ENCODE data around the gene ATG12. TPM values are rescaled to one million over a fixed set of nuclear protein-coding genes. Genes with fewer than 3 reads are reported as not detected.
A peak's percentile ranks its signal among the peaks of the same experiment; 100 is the strongest.
"Not testable (repeated sequence)": the region's sequence is repeated elsewhere in the genome, so short reads cannot be mapped to it uniquely, and the experiment has no call there.

Gene ATG12
- total RNA-seq (ENCODE audit: unreplicated experiment) = 67.3 TPM
- long read RNA-seq, full-length matches to known transcripts = 52 of 53 reads
- long read RNA-seq, partial matches to known transcripts = 0 of 53 reads
- long read RNA-seq, other reads (novel, unspliced or antisense) = 1 of 53 reads

DNA sequence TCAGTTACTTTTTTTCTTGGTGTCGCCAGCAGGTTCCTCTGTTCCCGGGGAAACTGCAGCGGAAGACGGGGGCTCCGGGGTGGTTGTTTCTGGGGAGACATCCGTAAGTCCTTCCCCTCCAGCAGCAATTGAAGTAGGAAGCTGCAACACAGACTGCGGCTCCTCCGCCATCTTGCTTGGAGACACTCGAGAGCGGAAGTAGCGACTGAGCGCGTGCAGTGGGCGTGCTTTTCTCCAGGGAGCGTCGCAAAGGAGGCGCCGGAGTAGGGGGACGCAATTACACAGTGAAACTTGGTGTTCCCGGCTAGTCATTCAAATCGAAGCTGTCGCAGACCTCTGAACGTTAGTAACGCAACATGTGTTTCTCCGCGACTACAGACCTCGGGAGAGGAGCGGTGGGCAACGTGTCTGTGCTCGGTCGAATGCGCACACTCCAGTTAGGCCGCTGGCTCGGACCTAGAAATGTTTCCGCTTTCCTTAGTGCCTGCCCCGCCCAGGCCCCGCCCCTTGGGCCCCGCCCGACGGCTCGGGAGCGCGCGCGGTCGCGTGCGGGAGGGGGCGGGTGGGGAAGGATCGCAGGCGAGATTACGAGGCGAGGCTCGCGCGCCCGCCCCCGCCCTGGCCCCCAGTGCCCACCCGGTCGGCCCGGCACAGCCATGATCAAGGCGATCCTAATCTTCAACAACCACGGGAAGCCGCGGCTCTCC lies at the start of gene ATG12, which contains the start of gene AP3S1:
Gene ATG12, minus strand, starts transcription at position 184 of the 707 bp plus-strand sequence. Its CDS starts 13 bp downstream, at position 171.
Gene AP3S1, plus strand, starts transcription at position 554 of the 707 bp plus-strand sequence. Its CDS starts 103 bp downstream, at position 657.
- Mint-ChIP-seq H3K4me1 (ENCODE audit: low read depth, unreplicated experiment) (peaks cover 35% of the 10 kb centered on the region), H3K27me3 (ENCODE audit: unreplicated experiment) (peaks cover 2% of the 10 kb centered on the region), H3K4me3 (ENCODE audit: unreplicated experiment) (peak within 1 kb of the TSS; percentile 98), H3K36me3 (ENCODE audit: unreplicated experiment) (no peaks in the 10 kb centered on the region), H3K27ac (ENCODE audit: unreplicated experiment) (peak within 1 kb of the TSS; percentile 98), H3K9me3 (ENCODE audit: unreplicated experiment) (peaks cover 11% of the 10 kb centered on the region)
- TF ChIP-seq CTCF (IDR thresholded peaks at IDR 0.05; ENCODE audit: partially characterized antibody, unreplicated experiment) = no peak
- DNase-seq = peak; percentile 90

GRCh38 chr5:115888027-115888426 lies 46.7 kb upstream of the ATG12 start:
- Mint-ChIP-seq H3K27ac (ENCODE audit: unreplicated experiment) (no peak overlapping the region), H3K9me3 (ENCODE audit: unreplicated experiment) (peaks cover 2% of the 10 kb centered on the region), H3K36me3 (ENCODE audit: unreplicated experiment) (no peaks in the 10 kb centered on the region), H3K4me3 (ENCODE audit: unreplicated experiment) (no peak overlapping the region), H3K27me3 (ENCODE audit: unreplicated experiment) (peaks cover 2% of the 10 kb centered on the region), H3K4me1 (ENCODE audit: low read depth, unreplicated experiment) (no peaks in the 10 kb centered on the region)
- DNase-seq = no peak
- TF ChIP-seq CTCF (IDR thresholded peaks at IDR 0.05; ENCODE audit: partially characterized antibody, unreplicated experiment) = no peak

GRCh38 chr5:115885208-115885607 lies 43.8 kb upstream of the ATG12 start:
- not testable (repeated sequence) for H3K27me3 Mint-ChIP-seq (ENCODE audit: unreplicated experiment); H3K9me3 Mint-ChIP-seq (ENCODE audit: unreplicated experiment); H3K4me3 Mint-ChIP-seq (ENCODE audit: unreplicated experiment); H3K4me1 Mint-ChIP-seq (ENCODE audit: low read depth, unreplicated experiment); DNase-seq; H3K36me3 Mint-ChIP-seq (ENCODE audit: unreplicated experiment); H3K27ac Mint-ChIP-seq (ENCODE audit: unreplicated experiment)

GRCh38 chr5:115884704-115885103 lies 43.3 kb upstream of the ATG12 start:
- H3K27ac Mint-ChIP-seq (ENCODE audit: unreplicated experiment) = no peak overlapping the region
- no peak for DNase-seq
- peaks cover 2% of the 10 kb centered on the region for H3K9me3 Mint-ChIP-seq (ENCODE audit: unreplicated experiment)
- H3K4me3 Mint-ChIP-seq (ENCODE audit: unreplicated experiment) = no peak overlapping the region
- H3K4me1 Mint-ChIP-seq (ENCODE audit: low read depth, unreplicated experiment) = no peaks in the 10 kb centered on the region
- peaks cover 2% of the 10 kb centered on the region for H3K27me3 Mint-ChIP-seq (ENCODE audit: unreplicated experiment)
- TF ChIP-seq CTCF (IDR thresholded peaks at IDR 0.05; ENCODE audit: partially characterized antibody, unreplicated experiment) = no peak
- H3K36me3 Mint-ChIP-seq (ENCODE audit: unreplicated experiment) = peaks cover 9% of the 10 kb centered on the region

GRCh38 chr5:115882434-115882833 lies 41.1 kb upstream of the ATG12 start:
- not testable (repeated sequence) for H3K4me1 Mint-ChIP-seq (ENCODE audit: low read depth, unreplicated experiment); H3K9me3 Mint-ChIP-seq (ENCODE audit: unreplicated experiment); H3K27ac Mint-ChIP-seq (ENCODE audit: unreplicated experiment); H3K4me3 Mint-ChIP-seq (ENCODE audit: unreplicated experiment); DNase-seq; H3K27me3 Mint-ChIP-seq (ENCODE audit: unreplicated experiment)
- peaks cover 13% of the 10 kb centered on the region for H3K36me3 Mint-ChIP-seq (ENCODE audit: unreplicated experiment)

DNA sequence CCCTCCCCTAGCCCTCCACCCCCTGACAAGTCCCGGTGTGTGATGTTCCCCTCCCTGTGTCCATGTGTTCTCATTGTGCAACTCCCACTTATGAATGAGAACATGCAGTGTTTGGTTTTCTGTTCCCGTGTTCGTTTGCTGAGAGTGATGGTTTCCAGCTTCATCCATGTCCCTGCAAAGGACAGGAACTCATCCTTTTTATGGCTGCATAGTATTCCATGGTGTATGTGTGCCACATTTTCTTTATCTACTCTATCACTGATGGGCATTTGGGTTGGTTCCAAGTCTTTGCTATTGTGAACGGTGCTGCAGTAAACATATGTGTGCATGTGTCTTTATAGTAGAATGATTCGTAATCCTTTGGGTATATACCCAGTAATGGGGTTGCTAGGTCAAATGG lies 36.0 kb upstream of the ATG12 start:
- not testable (repeated sequence) for DNase-seq; H3K4me1 Mint-ChIP-seq (ENCODE audit: low read depth, unreplicated experiment); H3K27me3 Mint-ChIP-seq (ENCODE audit: unreplicated experiment); H3K9me3 Mint-ChIP-seq (ENCODE audit: unreplicated experiment); H3K27ac Mint-ChIP-seq (ENCODE audit: unreplicated experiment); H3K4me3 Mint-ChIP-seq (ENCODE audit: unreplicated experiment)
- H3K36me3 Mint-ChIP-seq (ENCODE audit: unreplicated experiment) = peaks cover 13% of the 10 kb centered on the region
